H1 (cell line): Measurements from ENCODE around the gene PECR. TPM values are rescaled to one million over a fixed set of nuclear protein-coding genes. Genes with fewer than 3 reads are reported as not detected.

Experiments used
- CTCF ChIA-PET: fragments of 300-600 bp; sonication (Branson Sonifier 250); formaldehyde crosslinking; loops from one replicate; lab custom pipeline; 2021; ENCODE audit not compliant: partially characterized antibody; lab: Charles Lee
- POLR2A ChIA-PET: fragments of 300-600 bp; sonication (Branson Sonifier 250); formaldehyde crosslinking; loops from one replicate; lab custom pipeline; 2021; ENCODE audit warnings: inconsistent platforms; ENCODE audit not compliant: partially characterized antibody; lab: Charles Lee
- DNase-seq, 2 experiments: peaks; one replicate each; pipeline versions ENCODE4 v3.0.0 to v3.0.0-alpha.2; 2010 to 2022; ENCODE audit warnings: low spot score in 2 of 2, low read depth in 1 of 2, mixed read lengths in 1 of 2
- FAIRE-seq: peaks from 2 replicates; lab custom pipeline; 2011; peaks lifted over from hg19 to GRCh38; lab: Jason Lieb, UNC
- H2AFZ ChIP-seq: 2 replicates; pipeline ENCODE4 v1.8.1; 2012; ENCODE audit warnings: low read length, inconsistent platforms
- H2AK5ac ChIP-seq: 2 replicates; pipeline ENCODE4 v1.6.1; 2013; ENCODE audit warnings: low read depth, low read length
- H2BK120ac ChIP-seq: replicated peaks from 2 replicates; pipeline ENCODE3; 2013; ENCODE audit warnings: low read depth, low read length, inconsistent platforms
- H2BK12ac ChIP-seq: 2 replicates; pipeline ENCODE4 v1.6.1; 2013; ENCODE audit warnings: low read depth, low read length
- H2BK15ac ChIP-seq: 2 replicates; pipeline ENCODE4 v1.6.1; 2013; ENCODE audit warnings: low read length
- H2BK20ac ChIP-seq: 2 replicates; pipeline ENCODE4 v1.6.1; 2013; ENCODE audit warnings: low read length
- H2BK5ac ChIP-seq: 2 replicates; pipeline ENCODE4 v1.6.1; 2013; ENCODE audit warnings: low read depth, low read length
- H3K14ac ChIP-seq: 2 replicates; pipeline ENCODE4 v1.6.1; 2013; ENCODE audit warnings: inconsistent platforms; ENCODE audit not compliant: insufficient read length
- H3K18ac ChIP-seq: 2 replicates; pipeline ENCODE4 v1.6.1; 2013; ENCODE audit warnings: low read length; ENCODE audit errors: extremely low read depth
- H3K23ac ChIP-seq: 2 replicates; pipeline ENCODE4 v1.6.1; 2013; ENCODE audit warnings: inconsistent platforms; ENCODE audit not compliant: insufficient read length
- H3K23me2 ChIP-seq: 2 replicates; pipeline ENCODE4 v1.6.1; 2013; ENCODE audit warnings: low read depth, low read length
- H3K27ac ChIP-seq: 2 replicates; pipeline ENCODE4 v1.6.1; 2011; ENCODE audit warnings: low read depth, low read length, inconsistent platforms
- H3K27me3 ChIP-seq, 4 experiments: replicated peaks in 1 of 4; 1 replicate in 1 of 4; 2 replicates in 3 of 4; pipeline versions ENCODE4 v1.6.1 to v1.8.1; 2011 to 2013; ENCODE audit warnings: low read length in 3 of 4, mild to moderate bottlenecking in 3 of 4, inconsistent platforms in 2 of 4, mixed read lengths in 2 of 4, moderate library complexity in 1 of 4; ENCODE audit not compliant: control insufficient read depth in 3 of 4, insufficient read depth in 3 of 4; ENCODE audit errors: extremely low read depth in 1 of 4
- H3K36me3 ChIP-seq, 4 experiments: 2 replicates each; pipeline versions ENCODE4 v1.6.1 to v1.8.1; 2011 to 2013; ENCODE audit warnings: mild to moderate bottlenecking in 4 of 4, low read length in 3 of 4, moderate library complexity in 2 of 4, control low read depth in 1 of 4, inconsistent platforms in 1 of 4; ENCODE audit not compliant: insufficient read depth in 4 of 4, control insufficient read depth in 2 of 4
- H3K4ac ChIP-seq: replicated peaks from 2 replicates; pipeline ENCODE3; 2013; ENCODE audit warnings: low read length, low read depth, mixed read lengths, inconsistent platforms; ENCODE audit not compliant: insufficient read length
- H3K4me1 ChIP-seq, 4 experiments: replicated peaks in 1 of 4; 1 replicate in 1 of 4; 2 replicates in 3 of 4; pipeline versions ENCODE4 v1.6.1 to v1.8.1; 2011 to 2013; ENCODE audit warnings: low read length in 3 of 4, inconsistent platforms in 2 of 4, mixed read lengths in 1 of 4; ENCODE audit not compliant: insufficient read depth in 4 of 4, control insufficient read depth in 3 of 4
- H3K4me2 ChIP-seq, 2 experiments: 2 replicates each; pipeline versions ENCODE4 v1.6.1 to v1.8.1; 2011 to 2013; ENCODE audit warnings: low read depth in 2 of 2, low read length in 2 of 2, control low read depth in 1 of 2, inconsistent platforms in 1 of 2, mild to moderate bottlenecking in 1 of 2; ENCODE audit not compliant: insufficient read depth in 1 of 2
- H3K4me3 ChIP-seq, 4 experiments: fragments of 200-600, 300-600 bp in 1 of 4; sonication (generic), shearing (Covaris generic), sonication (Bioruptor Twin) in 1 of 4; 2 replicates each; pipeline versions ENCODE4 v1.5.1 to v1.8.1; 2011 to 2016; ENCODE audit warnings: low read length in 4 of 4, low read depth in 3 of 4, control low read depth in 2 of 4, inconsistent platforms in 2 of 4, mild to moderate bottlenecking in 2 of 4, mixed read lengths in 1 of 4, moderate library complexity in 1 of 4; ENCODE audit not compliant: insufficient read depth in 2 of 4; ENCODE audit errors: extremely low read depth in 1 of 4
- H3K56ac ChIP-seq: replicated peaks from 2 replicates; pipeline ENCODE3; 2013; ENCODE audit warnings: low read depth, mild to moderate bottlenecking, mixed read lengths, low read length, inconsistent platforms; ENCODE audit not compliant: insufficient read length
- H3K79me1 ChIP-seq: 2 replicates; pipeline ENCODE4 v1.6.1; 2013; ENCODE audit warnings: low read depth, low read length, control low read depth
- H3K79me2 ChIP-seq, 2 experiments: 2 replicates each; pipeline versions ENCODE4 v1.6.1 to v1.8.1; 2012 to 2013; ENCODE audit warnings: low read length in 2 of 2, mild to moderate bottlenecking in 2 of 2, inconsistent platforms in 1 of 2; ENCODE audit not compliant: insufficient read depth in 2 of 2, control insufficient read depth in 1 of 2
- H3K9ac ChIP-seq, 4 experiments: replicated peaks in 1 of 4; 1 replicate in 1 of 4; 2 replicates in 3 of 4; pipeline versions ENCODE4 v1.6.1 to v1.8.1; 2011 to 2013; ENCODE audit warnings: low read depth in 3 of 4, low read length in 3 of 4, control low read depth in 2 of 4, mild to moderate bottlenecking in 2 of 4, moderate library complexity in 2 of 4, inconsistent platforms in 1 of 4; ENCODE audit errors: extremely low read depth in 1 of 4
- H3K9me3 ChIP-seq, 2 experiments: 2 replicates each; pipeline versions ENCODE4 v1.6.1 to v1.8.1; 2012 to 2013; ENCODE audit warnings: mild to moderate bottlenecking in 2 of 2, moderate library complexity in 2 of 2, control low read depth in 1 of 2, inconsistent platforms in 1 of 2, low read depth in 1 of 2, low read length in 1 of 2, mixed read lengths in 1 of 2; ENCODE audit not compliant: insufficient read depth in 2 of 2
- H4K20me1 ChIP-seq, 2 experiments: replicated peaks in 1 of 2; 2 replicates each; pipeline versions ENCODE3 to v1.8.1; 2011 to 2013; ENCODE audit warnings: inconsistent platforms in 2 of 2, low read length in 2 of 2, mild to moderate bottlenecking in 1 of 2; ENCODE audit not compliant: insufficient read depth in 2 of 2, control insufficient read depth in 1 of 2
- H4K5ac ChIP-seq: 2 replicates; pipeline ENCODE4 v1.6.1; 2013; ENCODE audit warnings: low read length, low read depth, mixed read lengths, inconsistent platforms; ENCODE audit not compliant: insufficient read length
- H4K8ac ChIP-seq: 2 replicates; pipeline ENCODE4 v1.8.0; 2013; ENCODE audit warnings: mild to moderate bottlenecking, moderate library complexity, low read length, inconsistent platforms; ENCODE audit not compliant: insufficient read depth; ENCODE audit errors: extremely low read depth
- H4K91ac ChIP-seq: replicated peaks from 2 replicates; pipeline ENCODE3; 2013; ENCODE audit warnings: low read length, mixed read lengths, inconsistent platforms; ENCODE audit not compliant: insufficient read length
- ATF2 ChIP-seq: IDR thresholded peaks from 2 replicates; pipeline ENCODE4 v1.6.1; 2012; ENCODE audit warnings: low read length, inconsistent platforms
- BCL11A ChIP-seq, 2 experiments: IDR thresholded peaks; one replicate each; pipeline ENCODE4 v1.6.1; 2011; ENCODE audit warnings: low read depth in 2 of 2, low read length in 2 of 2, mild to moderate bottlenecking in 2 of 2
- CHD2 ChIP-seq: IDR thresholded peaks from 2 replicates; pipeline ENCODE4 v1.6.1; 2012; ENCODE audit warnings: low read length, improper control_type of control experiment
- CREB1 ChIP-seq: IDR thresholded peaks from 2 replicates; pipeline ENCODE4 v1.6.1; 2012; ENCODE audit warnings: inconsistent platforms
- NANOG ChIP-seq: IDR thresholded peaks from 2 replicates; pipeline ENCODE4 v1.6.1; 2011; ENCODE audit warnings: low read length, low read depth, mild to moderate bottlenecking, inconsistent platforms; ENCODE audit not compliant: insufficient read depth, poor library complexity, severe bottlenecking
- POU5F1 ChIP-seq: IDR thresholded peaks from 2 replicates; pipeline ENCODE4 v1.6.1; 2011; ENCODE audit warnings: low read depth, mild to moderate bottlenecking, low read length, moderate library complexity
- RXRA ChIP-seq: IDR thresholded peaks from 2 replicates; pipeline ENCODE4 v1.6.1; 2011; ENCODE audit warnings: low read depth, mild to moderate bottlenecking, low read length, moderate library complexity; ENCODE audit not compliant: insufficient read depth
- SIRT6 ChIP-seq: IDR thresholded peaks from one replicate; pipeline ENCODE4 v1.7.1; 2012; ENCODE audit warnings: low read length, inconsistent platforms
- SP1 ChIP-seq: IDR thresholded peaks from 2 replicates; pipeline ENCODE4 v1.6.1; 2011; ENCODE audit warnings: low read depth, low read length
- TAF1 ChIP-seq: IDR thresholded peaks from 2 replicates; pipeline ENCODE4 v1.6.1; 2011; ENCODE audit warnings: mild to moderate bottlenecking, low read depth, low read length
- TBP ChIP-seq: IDR thresholded peaks from 2 replicates; pipeline ENCODE4 v1.6.1; 2011; ENCODE audit warnings: low read depth, low read length, improper control_type of control experiment
- WGBS, 2 experiments: shearing (Covaris generic) in 1 of 2; methylation state at CpG; one replicate each; pipeline versions ENCODE4 v1.1.6 to v1.1.7; 2013 to 2015; ENCODE audit warnings: low lambda C conversion rate in 2 of 2, mixed read lengths in 2 of 2, inconsistent platforms in 1 of 2, low coverage in 1 of 2, missing lambda C conversion rate in 1 of 2; ENCODE audit not compliant: insufficient replicate concordance in 2 of 2, insufficient coverage in 1 of 2, insufficient read length in 1 of 2; ENCODE audit errors: extremely low coverage in 1 of 2, missing lambda C conversion rate in 1 of 2; 5-methylcytosine and 5-hydroxymethylcytosine counted together
- polyA plus RNA-seq, 7 experiments: library from polyadenylated mRNA; depleted of rRNA in 3 of 7; stranded (reverse) in 5 of 7; unstranded in 2 of 7; fragments of >200 nt in 5 of 7; fragments of 200-250 nt in 2 of 7; gene quantifications; 1 replicate in 5 of 7; 2 replicates in 1 of 7; 4 replicates in 1 of 7; pipeline versions ENCODE4 v1.2.1 to v1.2.3, GENCODE V29; 2011 to 2013; ENCODE audit warnings: missing spikeins in 2 of 7, mixed read lengths in 2 of 7
- total RNA-seq: library from RNA; stranded (reverse); fragmentation: NEBNext Ultra II Directional; extraction: Animal tissue kit (Norgen Biotek cat#: 25700); gene quantifications from 2 replicates; pipeline ENCODE4 v1.2.1, GENCODE V29; 2021

The PECR gene
- total and polyA plus RNA-seq, 2 of the 8 experiments (the other 6 are each of a cell fraction or from before 2014, with no cell fraction given): 15.9 to 19.2 TPM

GRCh38 chr2:216101109-216101508 is 19.5 kb upstream of the PECR start:
- Histone ChIP-seq H3K79me2 (no peaks in the 10 kb centered on the region), H3K27me3 (no peaks in the 10 kb centered on the region), H3K56ac (no peak overlapping the region), H3K9me3 (peaks cover 0 to 2% of the 10 kb centered on the region in 2 experiments; a peak in 1 of 4 replicates), H2BK15ac (no peak overlapping the region), H2BK12ac (no peak overlapping the region), H3K27ac (no peak overlapping the region), H3K23ac (no peak overlapping the region), H3K79me1 (peaks cover 2% of the 10 kb centered on the region; the same call in 1 of the 2 replicates), H3K36me3 (no peaks in the 10 kb centered on the region; a peak in 1 of 8 replicates), H3K4me1 (no peaks in the 10 kb centered on the region), H4K91ac (no peak overlapping the region), H2AK5ac (no peak overlapping the region), H2BK20ac (no peak overlapping the region), H2AFZ (no peak overlapping the region), H3K4ac (no peak overlapping the region), H2BK120ac (no peak overlapping the region), H3K9ac (no peak overlapping the region), H4K8ac (no peak overlapping the region), H3K23me2 (peaks cover 9% of the 10 kb centered on the region), H2BK5ac (no peak overlapping the region), H4K20me1 (peaks cover 0 to 7% of the 10 kb centered on the region in 2 experiments), H3K4me2 (no peak overlapping the region), H4K5ac (no peak overlapping the region), H3K4me3 (no peak overlapping the region), H3K14ac (no peak overlapping the region), H3K18ac (no peak overlapping the region)
- POLR2A ChIA-PET: interaction anchor here (0.6 to 3.0 kb wide), 6 partner anchors 8 to 23 kb away, joined by 3 to 12 read pairs (median 4); partner anchors contain the start of gene XRCC5
- FAIRE-seq (no peak), DNase-seq (no peak)
- no peak for TF ChIP-seq BCL11A (IDR thresholded peaks at IDR 0.05; ENCODE audit: low read depth in 2 of 2, low read length in 2 of 2)
- TF ChIP-seq TBP: no peak
- TF ChIP-seq NANOG: no peak
- no peak for TF ChIP-seq SP1
- TF ChIP-seq CREB1: no peak
- TF ChIP-seq RXRA: no peak
- TF ChIP-seq POU5F1: no peak
- no peak for TF ChIP-seq TAF1
- no peak for TF ChIP-seq CHD2
- no peak for TF ChIP-seq SIRT6
- no peak for TF ChIP-seq ATF2
- CTCF ChIA-PET: interaction anchor here (0.7 to 3.0 kb wide), 5 partner anchors 12 to 68 kb away, joined by 3 to 14 read pairs (median 4); no protein-coding TSS in a partner anchor
- WGBS, 2 experiments: 94% methylated on average over 4 of the region's 4 CpGs; no CpG with 5 or more reads in 1 of the 2 experiments
